Measurements from ENCODE around the gene ITPR2.

The ITPR2 gene

GRCh38 chr12:26567126-26567525 is 265.9 kb downstream of the ITPR2 start:
- no peak for DNase-seq (ENCODE audit: low read depth in 2 of 2)

- peak; percentile 15 to 16 for DNase-seq (ENCODE audit: low read depth in 2 of 2)
Observed at GRCh38 chr12:26566675-26567074, 266.3 kb downstream of the ITPR2 start.

DNA sequence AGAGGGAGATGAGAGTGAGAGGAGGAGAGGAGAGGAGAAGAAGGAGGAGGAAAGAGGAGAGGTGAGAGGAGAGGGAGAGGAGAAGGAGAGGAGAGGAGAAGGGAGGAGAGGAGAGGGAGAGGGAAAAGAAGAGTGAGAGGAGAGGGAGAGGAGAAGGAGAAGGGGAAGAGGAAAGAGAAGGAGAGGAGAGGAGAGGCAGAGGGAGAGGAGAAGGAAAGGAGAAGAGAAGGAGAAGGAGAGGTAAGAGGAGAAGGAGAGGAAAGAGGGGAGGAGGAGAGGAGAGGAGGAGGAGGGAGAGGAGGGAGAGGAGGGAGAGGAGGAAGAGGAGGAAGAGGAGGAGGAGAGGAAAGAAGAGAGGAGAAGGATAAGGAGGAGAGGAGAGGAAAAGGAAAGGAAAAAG is 266.8 kb downstream of the ITPR2 start:
- no peak for DNase-seq (ENCODE audit: low read depth in 2 of 2)

- peak; percentile 10 to 14 for DNase-seq (ENCODE audit: low read depth in 2 of 2)
Observed at GRCh38 chr12:26564391-26564790, 268.6 kb downstream of the ITPR2 start.

GRCh38 chr12:26563552-26563951 is 269.4 kb downstream of the ITPR2 start:
- no peak for DNase-seq (ENCODE audit: low read depth in 2 of 2)

DNA sequence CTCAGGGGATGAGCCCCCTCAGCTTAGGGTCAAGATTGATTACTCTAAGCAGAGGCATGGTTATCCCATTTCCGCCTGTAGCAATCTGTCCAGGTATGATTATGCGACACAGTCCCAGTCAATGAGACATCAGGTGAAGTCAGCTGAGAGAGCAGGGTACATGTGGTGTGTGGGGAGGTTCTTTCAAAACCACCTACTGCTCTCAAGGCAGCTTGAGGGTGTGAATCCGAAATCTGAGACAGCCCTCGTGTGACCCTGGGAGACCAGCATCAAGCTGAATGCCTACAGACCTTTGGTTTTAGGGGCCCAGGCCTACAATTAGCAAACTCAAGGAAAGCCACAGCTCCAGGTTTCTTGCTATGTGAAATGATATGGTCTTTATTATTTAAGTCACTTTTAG is 275.7 kb downstream of the ITPR2 start:
- no peak for DNase-seq (ENCODE audit: low read depth in 2 of 2)

DNA sequence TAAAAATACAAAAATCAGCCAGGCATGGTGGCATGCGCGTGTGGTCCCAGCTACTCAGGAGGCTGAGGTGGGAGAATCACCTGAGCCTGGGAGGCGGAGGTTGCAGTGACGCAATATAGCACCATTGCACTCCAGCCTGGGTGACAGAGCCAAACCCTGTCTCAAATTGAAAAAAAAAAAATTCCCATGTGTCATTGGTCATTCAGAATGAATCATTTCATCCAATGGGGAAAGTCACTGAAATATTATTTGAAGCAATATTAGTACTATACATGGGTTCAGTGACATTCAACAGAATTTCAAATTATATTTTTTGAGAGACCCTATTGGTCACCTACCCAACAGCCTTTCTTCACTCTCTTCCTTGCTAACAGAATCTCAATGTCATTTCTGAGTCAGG is 276.1 kb downstream of the ITPR2 start:
- DNase-seq (ENCODE audit: low read depth in 2 of 2), result no peak

GRCh38 chr12:26555139-26555538 is 277.9 kb downstream of the ITPR2 start:
- DNase-seq (ENCODE audit: low read depth in 2 of 2), result no peak

- DNase-seq (ENCODE audit: low read depth in 2 of 2), result no peak
Observed at GRCh38 chr12:26554332-26554731, 278.7 kb downstream of the ITPR2 start.

GRCh38 chr12:26551385-26551784 is 281.6 kb downstream of the ITPR2 start:
- DNase-seq (ENCODE audit: low read depth in 2 of 2), result no peak

- DNase-seq (ENCODE audit: low read depth in 2 of 2), result no peak
Observed at GRCh38 chr12:26548227-26548626, 284.8 kb downstream of the ITPR2 start.

GRCh38 chr12:26546535-26547314 is 286.3 kb downstream of the ITPR2 start:
- DNase-seq (ENCODE audit: low read depth in 2 of 2), result no peak

DNA sequence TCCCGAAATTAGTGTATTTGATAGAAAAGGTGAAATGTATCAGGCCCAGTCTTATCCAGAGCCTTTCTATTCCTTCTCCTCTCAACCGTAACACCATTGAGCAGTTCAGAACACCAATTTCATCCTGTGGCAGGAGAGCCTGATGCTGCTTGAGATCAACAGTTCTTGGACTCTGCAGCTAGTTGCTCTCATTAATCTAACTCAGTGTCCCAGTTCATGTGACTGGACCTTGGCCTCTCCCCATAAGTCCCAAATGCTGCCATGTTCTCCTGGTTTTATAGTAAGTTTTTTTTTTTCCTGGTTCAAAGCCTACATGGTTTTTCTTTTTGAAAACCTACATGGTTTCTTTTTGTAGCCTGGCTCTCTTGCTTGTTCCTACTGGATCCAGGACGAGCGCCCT is 293.9 kb downstream of the ITPR2 start:
- DNase-seq (ENCODE audit: low read depth in 2 of 2), result no peak

DNA sequence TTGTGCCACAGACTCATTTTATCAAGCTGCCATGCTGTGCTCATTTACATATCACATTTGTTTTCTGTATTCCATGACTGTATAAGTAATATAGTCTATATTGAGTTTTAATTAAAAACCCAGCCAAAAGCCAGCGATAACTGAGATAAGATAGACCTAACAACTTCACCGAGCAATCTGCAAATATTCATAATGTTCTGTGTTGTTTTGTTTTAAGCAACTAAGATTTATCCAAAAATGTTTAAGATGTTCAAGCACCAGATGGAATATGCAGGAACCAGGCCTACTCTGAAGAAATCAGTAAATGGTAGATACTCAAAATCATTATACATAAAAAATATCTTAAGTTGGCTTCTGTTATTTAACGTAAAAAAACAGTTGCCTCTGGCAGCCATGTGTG is 295.3 kb downstream of the ITPR2 start:
- DNase-seq (ENCODE audit: low read depth in 2 of 2), result no peak

DNA sequence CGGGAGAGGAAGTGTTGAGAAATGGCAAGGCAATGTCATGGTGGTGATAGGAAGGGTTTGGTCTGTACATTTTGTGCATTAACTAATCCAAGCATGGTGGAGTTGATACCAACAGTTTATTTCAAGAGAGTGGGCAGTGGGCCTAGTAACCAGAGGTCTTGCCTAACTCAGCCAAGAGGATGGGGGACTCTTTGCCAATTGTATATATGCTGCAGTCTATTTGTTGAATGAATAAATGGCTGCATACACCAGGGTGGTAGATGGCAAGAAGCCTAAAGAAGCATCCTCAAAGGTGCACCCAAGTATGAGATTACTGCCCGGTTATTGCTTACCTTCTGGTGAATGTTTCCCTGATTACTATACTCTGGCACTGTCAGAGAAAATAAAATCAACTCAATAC is 295.9 kb downstream of the ITPR2 start:
- DNase-seq (ENCODE audit: low read depth in 2 of 2), result no peak

DNA sequence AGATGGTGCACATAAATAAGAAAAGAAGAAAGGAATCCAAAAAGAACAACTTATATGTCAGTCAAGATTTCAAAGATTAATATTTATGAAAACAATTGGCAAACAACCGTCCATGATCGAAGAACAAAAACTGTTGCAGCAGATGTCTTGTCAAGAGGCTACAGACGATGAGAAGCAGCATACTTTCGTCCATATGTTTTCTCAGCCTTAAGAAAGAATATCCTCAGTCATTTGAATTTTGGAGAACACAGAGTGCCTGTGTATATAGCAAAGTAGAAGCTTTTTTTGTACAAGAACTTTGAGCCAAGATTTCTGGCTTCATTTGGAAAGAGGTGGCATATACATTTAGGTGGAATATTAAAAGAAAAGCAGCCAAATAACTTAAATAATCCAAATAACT is 297.2 kb downstream of the ITPR2 start:
- no peak for DNase-seq (ENCODE audit: low read depth in 2 of 2)

GRCh38 chr12:26534071-26534470 is 298.9 kb downstream of the ITPR2 start:
- DNase-seq (ENCODE audit: low read depth in 2 of 2), result no peak

DNA sequence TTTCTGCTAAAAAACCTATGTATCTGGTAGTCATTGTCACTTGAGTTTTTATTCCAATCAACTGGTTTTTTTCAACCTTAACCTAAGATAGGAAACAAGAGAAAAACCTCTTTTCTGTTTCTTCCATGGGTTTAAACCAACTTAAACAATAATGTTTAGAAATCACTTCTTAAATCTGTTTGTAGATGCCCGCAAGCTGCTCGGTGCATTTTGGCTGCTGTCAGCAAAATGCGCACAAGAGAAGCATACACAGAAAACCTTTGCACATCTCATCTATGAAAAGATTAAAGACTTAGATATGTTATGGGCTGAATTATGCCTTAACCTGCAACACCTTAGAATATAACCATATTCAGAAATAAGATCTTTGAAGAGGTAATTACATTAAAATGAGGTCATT is 299.8 kb downstream of the ITPR2 start:
- DNase-seq (ENCODE audit: low read depth in 2 of 2), result no peak

DNA sequence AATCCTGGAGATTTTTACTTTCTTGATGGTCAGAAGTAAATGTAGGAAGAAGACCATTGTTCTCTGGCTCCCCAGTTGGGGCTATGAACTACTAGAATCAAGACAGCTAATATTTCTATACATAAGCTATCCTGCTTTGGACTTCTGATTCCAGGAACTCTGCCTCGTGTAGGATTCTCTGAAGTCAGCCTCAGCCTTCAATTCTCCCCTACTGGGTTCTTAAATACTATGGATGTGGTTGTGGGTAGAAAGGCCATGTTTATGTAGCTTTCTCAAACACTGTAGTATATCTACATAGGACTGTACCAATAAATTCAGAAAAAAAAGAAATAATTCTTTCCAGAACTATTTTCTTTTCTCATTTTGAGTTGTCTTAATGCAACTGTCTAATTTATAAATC is 302.5 kb downstream of the ITPR2 start:
- DNase-seq (ENCODE audit: low read depth in 2 of 2), result no peak

GRCh38 chr12:26528943-26529342 is 304.1 kb downstream of the ITPR2 start:
- DNase-seq (ENCODE audit: low read depth in 2 of 2), result no peak

DNA sequence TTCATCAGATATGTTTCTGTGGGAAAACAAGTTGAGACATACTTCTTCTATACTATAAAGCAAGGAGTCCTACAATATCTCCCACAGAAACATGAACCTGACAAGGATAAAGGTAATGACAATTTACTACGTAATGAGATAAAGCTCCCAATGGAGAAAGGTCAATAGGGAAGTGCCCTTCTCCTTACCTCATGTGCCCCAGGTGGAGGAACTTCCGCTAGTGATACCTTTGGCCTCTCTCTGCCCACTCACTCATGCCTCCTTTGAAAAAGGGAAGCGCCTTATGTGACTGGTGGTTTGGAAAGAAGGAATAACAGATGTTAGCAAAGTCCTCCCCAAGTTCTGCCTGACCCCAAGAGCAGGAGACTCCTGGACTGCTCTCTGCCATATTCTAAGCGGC is 305.3 kb downstream of the ITPR2 start:
- DNase-seq (ENCODE audit: low read depth in 2 of 2), result no peak

DNA sequence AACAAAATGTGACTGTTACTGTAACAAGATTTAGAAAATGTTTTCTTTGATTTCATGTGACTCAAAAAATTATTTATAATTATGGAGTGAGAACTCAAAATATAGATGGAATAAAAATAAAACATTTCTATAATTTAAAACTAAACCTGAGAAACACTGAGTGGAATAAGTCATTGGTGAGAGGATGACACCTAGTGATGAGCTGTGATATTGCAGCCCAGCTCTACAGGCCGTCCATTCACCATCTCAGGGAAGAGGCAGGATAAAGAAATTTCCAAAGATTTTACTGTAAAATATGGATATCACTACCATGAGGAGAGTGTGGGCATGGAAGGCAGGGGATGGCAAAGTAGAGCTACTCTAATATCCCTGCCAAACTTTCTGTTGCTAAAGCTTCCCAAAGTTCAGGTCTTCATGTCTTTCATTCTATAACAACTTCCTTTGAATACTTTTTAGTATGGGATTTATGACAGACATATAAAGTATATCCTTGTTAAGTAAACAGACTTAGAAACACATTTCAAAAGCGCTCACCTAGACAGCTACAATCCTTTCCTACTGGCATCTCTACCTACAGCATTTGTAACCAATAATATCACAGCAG is 308.0 kb downstream of the ITPR2 start:
- no peak for DNase-seq (ENCODE audit: low read depth in 2 of 2)

DNA sequence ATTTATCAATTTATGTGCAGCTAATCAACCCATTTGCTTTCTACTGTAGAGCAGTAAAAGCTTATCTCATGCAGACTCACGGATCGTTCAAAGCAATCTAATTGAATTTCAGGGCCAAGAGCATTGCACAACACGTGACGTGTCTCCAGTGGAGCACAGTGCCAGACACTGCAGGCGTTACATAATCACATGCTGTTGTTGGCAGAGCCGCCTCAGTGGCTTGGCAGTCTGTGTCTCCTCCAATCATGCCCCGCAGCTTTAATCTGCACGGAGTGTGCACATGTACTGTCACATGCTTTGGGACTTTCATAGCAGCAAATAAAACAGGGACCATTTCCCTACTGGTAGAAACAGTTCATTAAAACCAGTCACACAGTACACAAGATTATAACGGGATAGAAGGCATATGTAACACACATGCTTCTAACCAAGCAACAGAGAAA is 309.3 kb downstream of the ITPR2 start:
- DNase-seq (ENCODE audit: low read depth in 2 of 2), result peak; percentile 75 to 76

DNA sequence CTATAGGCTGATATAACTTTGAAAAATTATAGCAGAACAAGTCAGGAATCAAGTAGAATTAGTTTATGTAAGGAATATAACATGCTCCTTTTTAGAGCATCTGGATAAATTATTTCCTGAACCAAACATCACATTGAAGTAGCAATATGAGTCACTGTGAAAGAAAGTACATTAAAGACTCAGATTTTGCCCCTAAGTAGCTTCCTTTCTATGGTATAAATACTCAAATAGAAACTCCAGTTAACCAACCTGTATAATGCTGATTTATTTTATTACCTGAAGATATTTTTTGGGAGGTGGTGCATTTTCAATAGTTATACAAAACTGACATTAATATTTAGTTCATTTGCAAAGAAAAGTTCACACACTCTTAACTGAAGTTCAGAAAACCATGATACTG is 312.1 kb downstream of the ITPR2 start:
- no peak for DNase-seq (ENCODE audit: low read depth in 2 of 2)
